Amniotic stem cell (primary cell): ENCODE data around the gene OR2D3.
"Not testable (repeated sequence)": the region's sequence is repeated elsewhere in the genome, so short reads cannot be mapped to it uniquely, and the experiment has no call there.

Source experiments
- DNase-seq: peaks from one replicate; lab custom pipeline; 2025; lab: John Stamatoyannopoulos, UW

OR2D3 gene, protein sequence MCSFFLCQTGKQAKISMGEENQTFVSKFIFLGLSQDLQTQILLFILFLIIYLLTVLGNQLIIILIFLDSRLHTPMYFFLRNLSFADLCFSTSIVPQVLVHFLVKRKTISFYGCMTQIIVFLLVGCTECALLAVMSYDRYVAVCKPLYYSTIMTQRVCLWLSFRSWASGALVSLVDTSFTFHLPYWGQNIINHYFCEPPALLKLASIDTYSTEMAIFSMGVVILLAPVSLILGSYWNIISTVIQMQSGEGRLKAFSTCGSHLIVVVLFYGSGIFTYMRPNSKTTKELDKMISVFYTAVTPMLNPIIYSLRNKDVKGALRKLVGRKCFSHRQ

DNA sequence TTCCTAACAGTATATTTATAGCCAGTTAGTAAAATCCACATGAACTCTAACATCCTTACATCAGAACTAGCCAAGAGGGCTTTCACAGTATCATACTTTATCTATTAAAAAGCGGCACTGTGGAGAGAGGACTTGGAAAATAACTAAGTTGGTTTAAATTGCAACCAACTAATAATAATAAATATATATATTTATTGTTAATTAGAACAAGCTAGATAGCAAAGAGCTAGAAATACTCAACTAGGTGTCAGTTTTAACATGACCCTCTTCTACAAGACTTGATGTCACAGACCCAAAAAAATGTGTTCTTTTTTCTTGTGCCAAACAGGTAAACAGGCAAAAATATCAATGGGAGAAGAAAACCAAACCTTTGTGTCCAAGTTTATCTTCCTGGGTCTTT is at the start of gene OR2D3:
OR2D3 (plus strand) TSS at position 301 of the 400 bp plus-strand sequence; CDS start at position 301, 0 bp downstream.
- no peak for DNase-seq

DNA sequence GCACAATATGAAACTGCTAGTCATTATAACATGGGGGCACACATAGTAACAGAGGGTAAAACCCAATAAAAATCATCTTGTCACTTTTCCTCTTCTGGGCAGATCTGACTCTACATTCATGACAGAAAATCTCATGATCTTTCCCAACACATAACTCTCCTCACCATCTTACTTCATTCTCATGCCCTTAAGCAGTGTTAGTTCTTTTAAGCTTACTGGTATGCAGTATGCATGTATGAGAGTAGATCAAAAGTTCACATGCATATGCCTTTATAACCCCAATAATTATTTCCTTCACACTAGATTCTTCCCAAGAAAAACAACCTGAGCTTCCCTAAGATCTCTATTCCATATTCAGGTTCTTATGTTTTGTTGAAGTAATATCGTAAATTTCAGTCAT is 49.5 kb upstream of the OR2D3 start:
- DNase-seq = no peak

DNA sequence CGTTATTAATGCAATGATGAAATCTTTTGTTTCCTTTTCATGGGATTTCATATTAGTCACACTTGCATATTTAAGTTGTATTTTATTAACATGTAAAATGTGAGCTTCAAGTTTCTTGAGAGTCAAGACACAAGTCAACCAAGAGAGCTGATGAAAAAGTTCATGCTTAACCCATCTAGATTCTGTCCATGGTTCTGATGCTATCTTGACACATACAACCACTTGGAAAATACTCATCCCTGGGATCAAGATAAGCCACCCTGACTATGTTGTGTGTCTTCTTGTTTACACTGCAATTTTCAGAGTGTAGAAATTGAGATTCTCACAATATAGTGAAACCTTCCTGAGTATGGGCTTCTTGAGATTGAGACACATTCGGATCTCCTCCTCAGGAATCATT is 45.0 kb upstream of the OR2D3 start:
- no peak for DNase-seq

DNA sequence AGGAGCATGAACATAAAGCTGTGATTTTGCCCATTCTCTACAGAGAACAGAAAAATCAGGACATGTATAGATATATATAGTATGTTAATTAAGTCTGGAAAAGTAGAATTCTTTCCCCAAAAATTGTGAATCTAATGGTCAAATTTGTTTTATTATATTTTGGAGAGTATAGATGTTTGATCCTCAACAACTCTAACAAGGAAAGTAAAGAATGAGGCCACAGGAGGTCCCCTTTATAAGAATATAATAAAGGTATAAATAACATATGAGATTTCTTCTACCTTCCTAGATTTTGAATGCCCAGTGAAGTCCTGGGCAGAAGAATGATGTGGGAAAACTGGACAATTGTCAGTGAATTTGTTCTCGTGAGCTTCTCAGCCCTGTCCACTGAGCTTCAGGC is 44.5 kb upstream of the OR2D3 start, which contains the start of gene OR10A4:
OR10A4 (plus strand) TSS at position 301 of the 400 bp plus-strand sequence; CDS start at position 324, 23 bp downstream.
- no peak for DNase-seq

DNA sequence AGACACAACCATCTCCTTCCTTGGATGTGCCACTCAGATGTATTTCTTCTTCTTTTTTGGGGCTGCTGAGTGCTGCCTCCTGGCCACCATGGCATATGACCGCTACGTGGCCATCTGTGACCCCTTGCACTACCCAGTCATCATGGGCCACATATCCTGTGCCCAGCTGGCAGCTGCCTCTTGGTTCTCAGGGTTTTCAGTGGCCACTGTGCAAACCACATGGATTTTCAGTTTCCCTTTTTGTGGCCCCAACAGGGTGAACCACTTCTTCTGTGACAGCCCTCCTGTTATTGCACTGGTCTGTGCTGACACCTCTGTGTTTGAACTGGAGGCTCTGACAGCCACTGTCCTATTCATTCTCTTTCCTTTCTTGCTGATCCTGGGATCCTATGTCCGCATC is 43.9 kb upstream of the OR2D3 start:
- no peak for DNase-seq

DNA sequence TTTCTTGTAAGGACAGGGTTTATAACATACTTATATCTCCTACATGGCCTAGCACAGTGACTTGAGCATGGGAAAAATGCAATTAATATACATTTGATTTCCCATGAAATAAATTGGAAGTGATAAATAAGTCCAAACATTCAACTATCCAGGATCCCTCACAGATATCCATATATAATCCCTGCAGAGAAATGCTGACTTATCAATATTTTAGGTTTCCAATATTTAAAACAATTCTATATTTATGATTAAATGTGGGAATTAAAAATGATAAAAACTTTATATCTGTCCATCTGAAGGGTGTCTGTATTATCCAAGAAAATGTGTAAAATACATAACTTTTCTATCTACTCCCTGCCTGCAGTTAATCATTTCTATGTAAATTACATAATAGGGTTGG is 38.1 kb upstream of the OR2D3 start:
- DNase-seq = no peak

DNA sequence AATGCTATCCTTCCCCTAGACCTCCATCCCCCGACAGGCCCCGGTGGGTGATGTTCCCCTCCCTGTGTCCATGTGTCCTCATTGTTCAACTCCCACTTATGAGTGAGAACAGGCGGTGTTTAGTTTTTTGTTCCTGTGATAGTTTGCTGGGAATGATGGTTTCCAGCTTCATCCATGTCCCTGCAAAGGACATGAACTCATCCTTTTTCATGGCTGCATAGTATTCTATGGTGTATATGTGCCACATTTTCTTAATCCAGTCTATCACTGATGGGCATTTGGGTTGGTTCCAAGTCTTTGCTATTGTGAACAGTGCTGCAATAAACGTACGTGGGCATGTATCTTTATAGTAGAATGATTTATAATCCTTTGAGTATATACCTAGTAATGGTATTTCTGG is 33.1 kb upstream of the OR2D3 start:
- not testable (repeated sequence) for DNase-seq

DNA sequence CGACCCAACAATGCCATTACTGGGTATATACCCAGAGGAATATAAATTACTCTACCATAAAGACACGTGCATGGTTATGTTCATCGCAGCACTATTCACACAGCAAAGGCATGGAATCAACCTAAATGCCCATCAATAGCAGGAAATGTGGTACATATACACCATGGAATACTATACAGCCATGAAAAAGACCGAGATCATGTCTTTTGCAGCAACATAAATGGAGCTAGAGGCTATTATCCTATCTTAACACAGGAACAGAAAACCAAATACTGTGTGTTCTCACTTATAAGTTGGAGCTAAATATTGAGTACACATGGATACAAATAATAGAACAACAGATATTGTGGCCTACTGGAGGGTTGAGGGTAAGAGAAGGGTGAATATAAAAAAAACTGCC is 32.0 kb upstream of the OR2D3 start:
- DNase-seq = no peak

DNA sequence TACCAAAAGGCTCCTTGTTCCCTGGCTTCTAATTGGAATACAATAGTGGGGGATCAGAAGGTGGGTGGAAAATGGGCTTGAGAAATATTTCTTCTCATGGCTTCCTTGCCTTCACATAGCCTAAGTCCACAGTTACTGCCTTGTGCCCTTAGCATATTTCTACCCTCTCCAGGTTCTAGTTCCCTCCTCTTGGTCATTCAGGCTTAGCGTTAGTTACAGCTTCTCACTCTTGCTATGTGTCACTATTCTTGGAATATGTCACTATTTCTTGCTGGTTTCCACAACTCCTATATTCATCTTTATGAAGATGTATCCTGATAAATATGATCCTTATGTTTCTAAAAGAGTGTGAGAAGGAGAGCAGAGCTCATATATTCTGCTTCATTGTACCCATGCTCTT is 31.0 kb upstream of the OR2D3 start:
- DNase-seq = no peak

DNA sequence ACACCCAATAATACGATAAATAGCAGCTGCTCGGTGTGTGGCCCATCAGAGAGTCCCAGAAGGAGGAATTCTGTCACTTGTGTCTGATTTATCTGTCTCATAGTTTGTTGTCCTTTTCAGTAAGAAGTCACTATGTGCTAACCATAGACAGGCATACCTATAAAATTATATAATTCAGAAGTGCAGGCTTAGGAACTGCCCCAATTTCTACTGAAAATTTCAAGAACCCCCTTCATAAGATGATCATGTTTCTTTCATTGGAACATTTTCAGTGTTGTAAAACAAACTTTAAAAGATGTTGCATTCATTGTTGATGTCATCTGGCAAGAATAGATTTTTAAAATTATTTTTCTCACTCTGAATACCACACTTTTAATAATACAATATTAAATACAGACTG is 28.4 kb upstream of the OR2D3 start, which contains the start of gene OR2D2:
OR2D2 (minus strand) TSS at position 101 of the 400 bp plus-strand sequence; CDS start at position 101, 0 bp downstream.
- no peak for DNase-seq

DNA sequence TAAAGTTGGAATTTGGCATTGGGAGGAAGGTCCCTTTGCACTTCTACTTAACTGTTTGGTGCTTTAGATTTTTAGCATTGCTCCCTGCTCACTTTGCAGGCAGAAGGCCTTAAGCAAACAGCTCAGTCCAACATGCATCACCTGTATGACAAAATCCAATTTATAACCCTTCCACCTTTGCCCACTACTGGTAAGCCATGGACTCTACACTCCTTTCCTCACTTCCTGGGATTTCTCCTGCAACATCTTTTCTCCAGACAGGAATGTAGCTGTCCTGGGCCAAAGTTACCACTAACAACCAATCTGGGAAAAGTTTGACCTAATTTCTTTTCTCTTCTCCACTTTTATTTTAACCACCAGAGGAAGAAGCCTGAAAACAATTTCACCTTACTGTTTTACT is 26.7 kb upstream of the OR2D3 start:
- DNase-seq = no peak

DNA sequence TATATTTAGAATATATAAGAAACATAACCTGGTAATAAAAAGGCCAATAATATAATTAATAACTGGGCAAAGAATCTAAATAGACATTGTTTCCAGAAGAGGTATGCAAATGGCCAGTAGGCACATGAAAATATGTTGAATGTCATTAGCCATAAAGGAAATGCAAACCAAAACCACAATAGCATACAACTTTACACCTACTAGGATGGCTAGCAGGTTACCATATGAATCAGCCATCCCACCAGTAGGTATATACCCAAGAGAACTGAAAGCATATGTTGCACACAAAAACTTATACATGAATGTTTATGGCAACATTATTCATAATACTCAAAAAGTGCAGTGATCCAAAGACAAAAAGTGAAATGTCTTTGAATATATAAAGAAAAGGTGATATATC is 25.8 kb upstream of the OR2D3 start:
- no peak for DNase-seq

DNA sequence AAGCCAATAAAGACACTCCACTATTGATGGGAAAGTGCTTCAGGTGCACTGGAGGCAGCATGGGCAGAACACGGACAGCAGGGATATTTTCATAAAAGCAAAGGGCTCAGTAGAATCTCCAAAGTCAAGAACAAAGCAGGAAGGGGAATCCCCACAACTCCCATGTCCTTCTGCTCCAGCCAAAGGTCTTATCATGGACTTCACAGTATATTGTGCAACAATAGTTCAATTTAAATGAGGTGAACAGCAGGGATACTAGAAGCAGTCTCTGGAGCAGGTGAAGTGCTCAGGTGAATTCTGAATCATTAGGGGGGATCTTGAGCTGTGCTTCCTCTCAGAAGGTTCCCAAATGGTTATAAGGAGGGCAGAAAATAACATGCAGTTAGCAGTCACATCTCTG is 21.9 kb upstream of the OR2D3 start:
- DNase-seq = no peak

DNA sequence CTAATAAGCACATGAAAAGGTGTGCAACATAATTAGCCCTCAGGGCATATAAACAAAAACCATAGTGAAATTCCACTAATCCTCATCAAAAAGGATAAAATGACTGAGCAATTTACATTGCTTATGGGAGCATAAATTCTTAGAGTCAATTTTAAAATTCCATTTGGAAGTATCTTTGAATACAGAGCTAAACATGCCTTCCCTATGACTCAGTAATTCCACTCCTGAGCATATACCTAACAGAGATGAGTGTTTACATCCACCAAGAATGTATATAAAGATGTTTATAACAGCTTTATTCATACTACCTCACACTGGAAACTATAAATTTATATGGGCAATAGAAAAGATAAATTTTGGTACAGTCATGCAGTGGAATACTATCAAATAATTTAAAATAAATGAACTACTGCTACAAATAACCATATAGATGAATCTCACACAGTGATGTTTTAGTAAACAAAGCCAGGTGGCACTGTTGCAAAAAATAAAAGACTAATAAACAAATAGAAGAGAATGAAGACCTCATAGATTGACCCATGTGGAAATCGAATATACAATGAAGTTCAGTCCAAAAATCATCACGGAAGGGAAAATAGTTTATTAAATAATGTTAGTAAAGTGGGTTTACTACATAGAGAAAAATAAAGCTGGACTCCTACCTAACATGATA is 20.3 kb upstream of the OR2D3 start:
- no peak for DNase-seq

DNA sequence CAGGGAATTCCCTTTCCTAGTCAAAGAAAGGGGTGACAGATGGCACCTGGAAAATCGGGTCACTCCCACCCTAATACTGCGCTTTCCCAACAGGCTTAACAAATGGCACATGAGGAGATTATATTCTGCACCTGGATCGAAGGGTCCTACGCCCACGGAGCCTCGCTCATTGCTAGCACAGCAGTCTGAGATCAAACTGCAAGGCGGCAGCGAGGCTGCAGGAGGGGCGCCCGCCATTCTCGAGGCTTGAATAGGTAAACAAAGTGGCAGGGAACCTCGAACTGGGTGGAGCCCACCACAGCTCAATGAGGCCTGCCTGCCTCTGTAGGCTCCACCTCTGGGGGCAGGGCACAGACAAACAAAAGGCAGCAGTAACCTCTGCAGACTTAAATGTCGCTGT is 16.0 kb upstream of the OR2D3 start:
- DNase-seq = not testable (repeated sequence)

DNA sequence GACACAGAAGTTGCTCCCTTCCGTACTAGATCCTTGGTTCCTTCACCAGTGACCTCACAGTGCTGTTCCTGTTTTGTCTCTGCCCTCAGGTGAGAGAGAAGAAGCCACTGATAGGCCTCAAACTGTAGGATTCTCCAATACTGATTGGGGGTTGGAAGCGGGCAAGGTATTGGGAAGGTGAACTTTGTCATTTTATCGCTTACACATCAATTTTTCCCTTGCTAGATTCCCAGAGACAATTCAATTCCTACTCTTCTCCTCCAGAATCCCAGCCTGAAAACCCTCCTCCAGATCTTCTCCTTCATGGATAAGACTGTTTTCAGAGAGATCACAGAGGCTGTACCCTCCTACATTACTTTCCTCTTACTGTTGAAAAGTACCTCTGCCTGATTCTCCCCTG is 9.4 kb upstream of the OR2D3 start:
- no peak for DNase-seq

DNA sequence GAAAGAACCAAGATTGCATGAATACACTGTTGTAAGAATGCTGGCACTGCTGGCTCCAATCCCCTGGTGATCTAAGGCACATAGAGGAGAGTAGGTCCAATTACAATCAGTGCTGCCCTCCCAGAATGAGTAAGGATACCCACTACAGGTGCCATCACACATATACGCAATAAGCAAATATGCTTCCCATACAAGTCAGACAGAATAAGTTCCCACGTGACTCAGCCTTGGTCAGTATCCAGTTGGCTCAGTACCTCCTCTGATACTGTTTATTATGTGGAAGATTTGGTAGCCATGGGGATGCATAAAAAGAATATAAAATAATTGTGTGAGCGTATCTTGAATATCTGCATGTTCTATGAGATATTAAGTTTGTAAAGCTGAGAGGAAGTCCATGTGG is 8.9 kb upstream of the OR2D3 start:
- no peak for DNase-seq

DNA sequence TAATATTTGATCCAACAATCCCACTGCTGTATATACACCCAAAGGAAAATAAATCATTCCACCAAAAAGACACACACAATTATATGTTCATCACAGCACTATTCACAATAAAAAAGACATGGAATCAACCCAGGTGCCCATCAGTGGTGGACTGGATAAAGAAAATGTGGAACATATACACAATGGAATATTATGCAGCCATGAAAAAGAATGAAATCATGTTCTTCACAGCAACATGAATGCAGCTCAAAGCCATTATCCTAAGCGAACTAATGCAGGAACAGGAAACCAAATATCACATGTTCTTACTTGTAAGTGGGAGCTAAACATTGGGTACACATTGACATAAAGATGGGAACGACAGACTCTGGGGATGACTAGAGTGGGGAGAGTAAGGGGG is 1.1 kb upstream of the OR2D3 start:
- DNase-seq = no peak

DNA sequence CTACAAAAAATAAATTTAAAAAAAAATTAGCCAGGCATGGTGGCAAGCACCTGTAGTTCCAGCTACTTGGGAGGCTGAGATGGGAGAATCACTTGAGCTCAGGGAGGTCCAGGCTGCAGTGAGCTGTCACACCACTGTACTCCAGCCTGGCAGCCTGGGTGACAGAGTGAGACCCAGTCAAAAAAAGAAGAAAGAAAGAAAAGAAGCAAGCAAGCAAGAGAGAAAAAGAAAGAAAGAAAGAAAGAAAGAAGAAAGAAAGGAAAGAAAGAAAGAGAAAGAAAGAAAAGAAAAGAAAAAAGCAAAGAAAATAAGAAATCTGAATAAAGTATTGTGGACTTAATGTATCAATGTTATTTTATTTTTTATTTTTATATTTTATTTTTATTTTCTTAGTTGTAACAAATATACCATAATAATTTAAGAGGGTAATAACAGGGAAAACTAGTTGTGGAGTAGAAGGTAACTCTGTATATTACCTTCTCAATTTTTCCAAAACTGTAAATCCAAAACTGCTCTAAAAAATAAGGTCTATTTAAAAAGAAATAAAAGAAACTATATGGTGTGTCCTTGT is 4.3 kb downstream of the OR2D3 start:
- no peak for DNase-seq

DNA sequence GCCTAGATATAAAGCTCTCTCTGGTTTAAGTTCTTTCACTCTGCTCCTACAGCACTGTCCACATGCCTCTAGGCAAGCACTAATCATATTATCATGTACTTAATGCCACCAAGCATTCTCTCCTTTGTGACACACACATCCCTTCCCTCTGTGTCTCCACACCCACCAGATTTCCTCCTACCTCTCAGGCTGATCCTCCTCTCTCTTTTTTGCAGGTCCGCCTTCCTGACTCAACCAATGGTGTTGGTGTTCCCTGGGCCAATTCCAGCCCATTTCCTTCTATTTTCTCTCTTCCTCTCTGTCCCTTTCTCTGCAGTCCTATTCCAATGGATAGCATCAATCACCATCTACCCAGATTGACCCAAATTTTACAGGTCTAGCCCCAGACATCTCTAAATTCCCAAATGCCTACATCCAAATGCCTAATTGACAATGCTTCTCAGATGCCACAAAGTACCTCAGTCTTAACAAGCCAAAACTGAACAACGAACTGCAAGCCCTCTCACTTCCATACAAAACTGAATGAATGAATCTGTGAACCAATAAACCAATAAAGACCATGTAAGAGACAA is 4.9 kb downstream of the OR2D3 start:
- no peak for DNase-seq

DNA sequence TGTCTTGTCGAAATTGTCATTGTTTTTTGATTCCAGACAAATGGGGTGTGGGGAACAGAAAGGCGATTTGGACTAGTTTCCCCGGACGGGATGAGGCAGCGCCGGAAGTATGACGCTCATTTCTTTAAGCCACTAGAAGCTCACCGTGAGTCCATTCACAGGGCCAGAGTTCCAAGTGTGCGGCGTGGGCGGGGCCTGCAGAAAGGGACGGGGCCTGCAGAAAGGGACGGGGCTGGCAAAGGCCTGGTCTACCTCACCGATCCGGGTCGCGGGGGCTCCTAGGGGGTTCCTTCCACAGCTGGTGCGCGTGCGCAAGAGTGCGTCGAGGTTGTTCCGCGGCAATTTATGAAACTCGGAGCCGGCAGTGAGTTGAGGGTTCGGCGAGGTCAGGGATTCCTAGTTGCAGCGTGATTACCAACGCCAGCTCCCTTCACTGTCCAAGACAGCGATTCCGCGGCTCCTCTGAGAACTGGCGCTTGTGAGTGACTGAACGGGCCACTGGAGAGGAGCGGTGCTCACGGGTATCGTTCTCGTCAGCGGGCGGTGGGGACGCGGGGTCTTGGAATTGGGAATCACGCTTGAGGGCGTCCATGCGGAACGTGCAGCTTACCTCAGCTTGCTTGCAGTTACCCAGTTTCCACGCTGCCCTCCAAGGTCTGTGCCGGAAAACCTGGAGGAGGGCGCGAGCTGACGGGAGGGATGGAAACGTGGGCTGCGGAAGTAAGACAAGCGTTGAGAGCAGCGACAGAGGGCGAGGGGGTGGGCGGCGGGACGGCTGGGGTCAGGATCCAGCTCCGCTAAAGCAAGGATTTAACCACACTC is 5.6 kb downstream of the OR2D3 start, which contains the start of gene ZNF215:
ZNF215 (plus strand) TSS at position 219 of the 822 bp plus-strand sequence. CDS start 5,847 bp downstream, outside the sequence.
- peak; percentile 76 for DNase-seq
